OCI-LY7 (cell line): ENCODE measurements around the gene CACNA1D. TPM values are rescaled to one million over a fixed set of nuclear protein-coding genes. Genes with fewer than 3 reads are reported as not detected.
A peak's percentile ranks its signal among the peaks of the same experiment; 100 is the strongest.

Experiments
- BruUV-seq: library from RNA; stranded (reverse); fragments of 400-500 nt; replicated peaks from 2 replicates; lab custom pipeline; 2021; lab: Mats Ljungman, UMichigan
- CTCF ChIA-PET: fragments of 300-600 bp; sonication (Branson Sonifier 250); formaldehyde crosslinking; loops from one replicate; lab custom pipeline; 2022; ENCODE audit warnings: antibody characterized with exemption; ENCODE audit not compliant: unreplicated experiment; lab: Charles Lee
- POLR2A ChIA-PET: fragments of 300-600 bp; sonication (Branson Sonifier 250); formaldehyde crosslinking; loops from one replicate; lab custom pipeline; 2022; ENCODE audit warnings: antibody characterized with exemption; lab: Charles Lee
- DNase-seq: peaks from one replicate; pipeline ENCODE4 v3.0.0-alpha.2; 2015; ENCODE audit warnings: low spot score
- H2AFZ ChIP-seq: fragments of 200-600 bp; sonication (generic), shearing (Covaris generic); 2 replicates; pipeline ENCODE4 v1.6.1; 2014; ENCODE audit warnings: mild to moderate bottlenecking, antibody characterized with exemption, low read length, moderate library complexity
- H3K27ac ChIP-seq: fragments of 200-600 bp; sonication (generic); 2 replicates; pipeline ENCODE4 v1.5.1; 2014; ENCODE audit warnings: mixed run types, low read depth, mild to moderate bottlenecking, moderate library complexity, low read length, inconsistent platforms; ENCODE audit not compliant: poor library complexity, severe bottlenecking
- H3K36me3 ChIP-seq: fragments of 200-600 bp; sonication (generic); 2 replicates; pipeline ENCODE4 v1.6.1; 2014; ENCODE audit warnings: mild to moderate bottlenecking, antibody characterized with exemption, low read length, moderate library complexity, mixed read lengths; ENCODE audit not compliant: insufficient read depth
- H3K4me1 ChIP-seq: fragments of 200-600 bp; sonication (generic); 2 replicates; pipeline ENCODE4 v1.5.1; 2014; ENCODE audit warnings: mild to moderate bottlenecking, low read length; ENCODE audit not compliant: insufficient read depth, poor library complexity, severe bottlenecking
- H3K4me2 ChIP-seq: fragments of 200-600 bp; sonication (generic); 2 replicates; pipeline ENCODE4 v1.6.1; 2014; ENCODE audit warnings: mild to moderate bottlenecking, low read length
- H3K4me3 ChIP-seq: fragments of 200-600 bp; sonication (generic); 2 replicates; pipeline ENCODE4 v1.5.1; 2014; ENCODE audit warnings: mild to moderate bottlenecking, low read depth, low read length; ENCODE audit not compliant: poor library complexity, severe bottlenecking
- H3K79me2 ChIP-seq: fragments of 200-600 bp; sonication (generic); 2 replicates; pipeline ENCODE4 v1.6.1; 2016; ENCODE audit warnings: low read depth, mild to moderate bottlenecking, low read length, moderate library complexity, mixed read lengths; ENCODE audit not compliant: insufficient read depth
- H3K9me2 ChIP-seq: fragments of 200-600 bp; sonication (generic); 2 replicates; pipeline ENCODE4 v1.6.1; 2016; ENCODE audit warnings: mild to moderate bottlenecking, low read length, mixed read lengths; ENCODE audit not compliant: insufficient read depth
- H3K9me3 ChIP-seq: fragments of 200-600 bp; sonication (generic); 2 replicates; pipeline ENCODE4 v1.6.1; 2014; ENCODE audit warnings: mild to moderate bottlenecking, mixed run types, low read length, mixed read lengths
- H4K20me1 ChIP-seq: fragments of 200-600 bp; sonication (generic); 2 replicates; pipeline ENCODE4 v1.6.1; 2014; ENCODE audit warnings: mild to moderate bottlenecking, antibody characterized with exemption, low read length, moderate library complexity, mixed read lengths; ENCODE audit not compliant: insufficient read depth
- EZH2phosphoT487 ChIP-seq: fragments of 200-600 bp; sonication (generic); IDR thresholded peaks from 2 replicates; pipeline ENCODE4 v1.6.1; 2018; ENCODE audit warnings: low read depth, borderline replicate concordance, mild to moderate bottlenecking, mixed run types, antibody characterized with exemption, low read length, moderate library complexity, mixed read lengths
- intact Hi-C: fragments of 100-400 bp; cut with micrococcal nuclease; formaldehyde crosslinking; loops from one replicate; pipeline ENCODE4 v1.10.0; 2022; ENCODE audit not compliant: unreplicated experiment
- total RNA-seq, 2 experiments: library from RNA; depleted of rRNA in 1 of 2; stranded (reverse); fragments of >200 nt in 1 of 2; shearing (Covaris generic) in 1 of 2; gene quantifications; 2 replicates each; pipeline ENCODE4 v1.2.3, GENCODE V29; 2014 to 2022
- TF ChIP-seq, protein P1 (sequence below): fragments of 200-600 bp; sonication (generic); conservative IDR thresholded peaks from 2 replicates; pipeline ENCODE4 v1.5.1; 2014; ENCODE audit warnings: mild to moderate bottlenecking, antibody characterized with exemption, low read length, moderate library complexity, mixed read lengths

CACNA1D gene
- total RNA-seq, 2 experiments from 2014 or later: 0.42 TPM; not detected in 1

GRCh38 chr3:53613125-53613524 is 118.7 kb downstream of the CACNA1D start:
- CTCF ChIA-PET: no interaction called here

DNA sequence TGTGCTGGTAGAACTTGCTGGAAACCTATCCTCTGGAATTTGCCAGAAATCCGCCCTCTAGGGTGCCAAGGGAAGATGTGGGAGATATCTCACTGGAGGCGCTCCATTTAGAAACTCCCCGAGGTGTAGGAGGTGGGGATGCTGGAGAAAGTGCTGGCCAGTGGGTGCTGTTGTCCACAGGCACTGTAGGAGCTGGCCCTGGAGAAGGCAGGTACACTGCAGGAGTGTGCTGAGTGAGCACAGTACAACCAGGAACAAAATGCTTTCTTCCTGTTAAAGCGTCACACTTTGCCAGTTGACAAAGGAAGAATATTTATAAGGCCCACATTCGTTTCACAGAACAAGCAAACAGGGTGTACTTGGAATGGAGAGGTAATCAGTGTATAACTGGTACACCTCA is 119.9 kb downstream of the CACNA1D start:
- Histone ChIP-seq H3K9me2 (no peaks in the 10 kb centered on the region), H2AFZ (no peak overlapping the region), H3K27ac (no peak overlapping the region), H3K4me1 (peaks cover 4% of the 10 kb centered on the region), H3K36me3 (no peaks in the 10 kb centered on the region), H3K4me2 (no peak overlapping the region), H4K20me1 (no peaks in the 10 kb centered on the region; the same call in 1 of the 2 replicates), H3K79me2 (no peaks in the 10 kb centered on the region), H3K9me3 (no peaks in the 10 kb centered on the region), H3K4me3 (no peak overlapping the region)
- TF ChIP-seq EZH2phosphoT487: no peak
- TF ChIP-seq, protein P1, sequence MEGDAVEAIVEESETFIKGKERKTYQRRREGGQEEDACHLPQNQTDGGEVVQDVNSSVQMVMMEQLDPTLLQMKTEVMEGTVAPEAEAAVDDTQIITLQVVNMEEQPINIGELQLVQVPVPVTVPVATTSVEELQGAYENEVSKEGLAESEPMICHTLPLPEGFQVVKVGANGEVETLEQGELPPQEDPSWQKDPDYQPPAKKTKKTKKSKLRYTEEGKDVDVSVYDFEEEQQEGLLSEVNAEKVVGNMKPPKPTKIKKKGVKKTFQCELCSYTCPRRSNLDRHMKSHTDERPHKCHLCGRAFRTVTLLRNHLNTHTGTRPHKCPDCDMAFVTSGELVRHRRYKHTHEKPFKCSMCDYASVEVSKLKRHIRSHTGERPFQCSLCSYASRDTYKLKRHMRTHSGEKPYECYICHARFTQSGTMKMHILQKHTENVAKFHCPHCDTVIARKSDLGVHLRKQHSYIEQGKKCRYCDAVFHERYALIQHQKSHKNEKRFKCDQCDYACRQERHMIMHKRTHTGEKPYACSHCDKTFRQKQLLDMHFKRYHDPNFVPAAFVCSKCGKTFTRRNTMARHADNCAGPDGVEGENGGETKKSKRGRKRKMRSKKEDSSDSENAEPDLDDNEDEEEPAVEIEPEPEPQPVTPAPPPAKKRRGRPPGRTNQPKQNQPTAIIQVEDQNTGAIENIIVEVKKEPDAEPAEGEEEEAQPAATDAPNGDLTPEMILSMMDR: no peak
- POLR2A ChIA-PET: no interaction called here
- CTCF ChIA-PET: no interaction called here
- intact Hi-C loops: no loop called here
- no TSS peak for BruUV-seq
- no peak for DNase-seq

More at GRCh38 chr3:53613125-53613524, 118.7 kb downstream of the CACNA1D start:
- no TSS peak for BruUV-seq
- POLR2A ChIA-PET: no interaction called here
- Histone ChIP-seq H3K36me3 (no peaks in the 10 kb centered on the region), H3K9me3 (no peaks in the 10 kb centered on the region), H3K4me2 (0 out of 2 replicates have a peak overlapping the region, but pooled peaks have one; percentile 15), H3K4me1 (peaks cover 4% of the 10 kb centered on the region), H3K9me2 (no peaks in the 10 kb centered on the region), H2AFZ (no peak overlapping the region), H3K79me2 (no peaks in the 10 kb centered on the region), H3K4me3 (no peak overlapping the region), H3K27ac (no peak overlapping the region), H4K20me1 (no peaks in the 10 kb centered on the region; the same call in 1 of the 2 replicates)
- peak; percentile 11 for DNase-seq
- intact Hi-C loops: no loop called here
- TF ChIP-seq, protein P1: no peak
- no peak for TF ChIP-seq EZH2phosphoT487

DNA sequence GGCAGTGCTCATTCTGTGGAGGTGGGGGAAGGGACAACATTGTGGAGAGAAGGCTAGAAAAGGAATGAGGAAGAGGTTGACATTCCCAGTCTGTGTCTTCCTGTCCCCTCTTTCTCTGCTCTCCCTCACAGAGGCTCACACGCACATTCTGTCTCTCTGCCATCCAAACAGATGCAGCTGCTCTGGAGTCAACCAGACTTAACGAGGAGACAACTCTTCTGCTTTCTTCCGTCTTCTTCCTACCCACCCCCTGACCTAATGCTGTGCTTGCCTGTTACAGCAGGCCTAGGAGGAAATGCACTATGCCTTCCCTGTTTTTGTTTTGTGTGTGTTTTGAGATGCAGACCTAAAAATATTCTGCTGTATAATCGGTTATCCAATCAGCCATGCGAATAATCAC is 121.9 kb downstream of the CACNA1D start:
- Histone ChIP-seq H2AFZ (no peak overlapping the region), H3K9me3 (no peaks in the 10 kb centered on the region), H3K79me2 (no peaks in the 10 kb centered on the region), H3K4me3 (no peak overlapping the region), H3K9me2 (no peaks in the 10 kb centered on the region), H4K20me1 (no peaks in the 10 kb centered on the region; the same call in 1 of the 2 replicates), H3K36me3 (no peaks in the 10 kb centered on the region), H3K27ac (no peak overlapping the region), H3K4me2 (no peak overlapping the region), H3K4me1 (peaks cover 4% of the 10 kb centered on the region)
- ChIA-PET POLR2A (no interaction called here), CTCF (no interaction called here)
- DNase-seq: no peak
- no TSS peak for BruUV-seq
- intact Hi-C loops: no loop called here
- TF ChIP-seq, protein P1: no peak
- no peak for TF ChIP-seq EZH2phosphoT487
